GM19452 (cell line): ENCODE data around the gene NR0B2.
A peak's percentile ranks its signal among the peaks of the same experiment; 100 is the strongest.
"Not testable (repeated sequence)": the region's sequence is repeated elsewhere in the genome, so short reads cannot be mapped to it uniquely, and the experiment has no call there.

ENCODE experiments used
- ATAC-seq: cut with Tn5 transposase; IDR thresholded peaks from one replicate; pipeline ENCODE4 v1.9.1; 2021; ENCODE audit not compliant: unreplicated experiment

Gene NR0B2

GRCh38 chr1:26889551-26890466, 24.0 kb downstream of the NR0B2 start, which contains the start of gene GPN2:
TSS of gene GPN2 (minus strand) at chr1:26890283. CDS start at chr1:26890096, 187 bp downstream.
- peak; percentile 85 for ATAC-seq

GRCh38 chr1:26888231-26888630, 25.5 kb downstream of the NR0B2 start:
- ATAC-seq = no peak

- no peak for ATAC-seq
These were observed 26.6 kb downstream of the NR0B2 start for GRCh38 chr1:26887125-26887524.

GRCh38 chr1:26882696-26883463, 30.9 kb downstream of the NR0B2 start:
- ATAC-seq = no peak

GRCh38 chr1:26881611-26882010, 32.2 kb downstream of the NR0B2 start:
- ATAC-seq = not testable (repeated sequence)

- ATAC-seq = no peak
These were observed 34.0 kb downstream of the NR0B2 start for GRCh38 chr1:26879793-26880192.

- ATAC-seq = no peak
These were observed 36.4 kb downstream of the NR0B2 start for GRCh38 chr1:26877326-26877725.

- no peak for ATAC-seq
These were observed 38.9 kb downstream of the NR0B2 start for GRCh38 chr1:26874896-26875295.

GRCh38 chr1:26873097-26873496, 40.7 kb downstream of the NR0B2 start:
- ATAC-seq = not testable (repeated sequence)

- ATAC-seq = peak; percentile 87
These were observed 48.9 kb downstream of the NR0B2 start for GRCh38 chr1:26864610-26865480.

- ATAC-seq = no peak
These were observed 50.1 kb downstream of the NR0B2 start for GRCh38 chr1:26863685-26864077.

GRCh38 chr1:26862781-26863684, 50.7 kb downstream of the NR0B2 start, which contains the start of gene SFN:
TSS of gene SFN (plus strand) at chr1:26863149. CDS start at chr1:26863213, 64 bp downstream.
- no peak for ATAC-seq

GRCh38 chr1:26861889-26862378, 51.8 kb downstream of the NR0B2 start:
- no peak for ATAC-seq
